H1 (cell line): Measurements from ENCODE around the gene TRAF3. TPM values are rescaled to one million over a fixed set of nuclear protein-coding genes. Genes with fewer than 3 reads are reported as not detected.

Experiments
- CTCF ChIA-PET: fragments of 300-600 bp; sonication (Branson Sonifier 250); formaldehyde crosslinking; loops from one replicate; lab custom pipeline; 2021; ENCODE audit not compliant: partially characterized antibody; lab: Charles Lee
- POLR2A ChIA-PET: fragments of 300-600 bp; sonication (Branson Sonifier 250); formaldehyde crosslinking; loops from one replicate; lab custom pipeline; 2021; ENCODE audit warnings: inconsistent platforms; ENCODE audit not compliant: partially characterized antibody; lab: Charles Lee
- DNase-seq, 2 experiments: peaks; one replicate each; pipeline versions ENCODE4 v3.0.0 to v3.0.0-alpha.2; 2010 to 2022; ENCODE audit warnings: low spot score in 2 of 2, low read depth in 1 of 2, mixed read lengths in 1 of 2
- FAIRE-seq: peaks from 2 replicates; lab custom pipeline; 2011; peaks lifted over from hg19 to GRCh38; lab: Jason Lieb, UNC
- H2AFZ ChIP-seq: 2 replicates; pipeline ENCODE4 v1.8.1; 2012; ENCODE audit warnings: low read length, inconsistent platforms
- H2AK5ac ChIP-seq: 2 replicates; pipeline ENCODE4 v1.6.1; 2013; ENCODE audit warnings: low read depth, low read length
- H2BK120ac ChIP-seq: replicated peaks from 2 replicates; pipeline ENCODE3; 2013; ENCODE audit warnings: low read depth, low read length, inconsistent platforms
- H2BK12ac ChIP-seq: 2 replicates; pipeline ENCODE4 v1.6.1; 2013; ENCODE audit warnings: low read depth, low read length
- H2BK15ac ChIP-seq: 2 replicates; pipeline ENCODE4 v1.6.1; 2013; ENCODE audit warnings: low read length
- H2BK20ac ChIP-seq: 2 replicates; pipeline ENCODE4 v1.6.1; 2013; ENCODE audit warnings: low read length
- H2BK5ac ChIP-seq: 2 replicates; pipeline ENCODE4 v1.6.1; 2013; ENCODE audit warnings: low read depth, low read length
- H3K14ac ChIP-seq: 2 replicates; pipeline ENCODE4 v1.6.1; 2013; ENCODE audit warnings: inconsistent platforms; ENCODE audit not compliant: insufficient read length
- H3K18ac ChIP-seq: 2 replicates; pipeline ENCODE4 v1.6.1; 2013; ENCODE audit warnings: low read length; ENCODE audit errors: extremely low read depth
- H3K23ac ChIP-seq: 2 replicates; pipeline ENCODE4 v1.6.1; 2013; ENCODE audit warnings: inconsistent platforms; ENCODE audit not compliant: insufficient read length
- H3K23me2 ChIP-seq: 2 replicates; pipeline ENCODE4 v1.6.1; 2013; ENCODE audit warnings: low read depth, low read length
- H3K27ac ChIP-seq: 2 replicates; pipeline ENCODE4 v1.6.1; 2011; ENCODE audit warnings: low read depth, low read length, inconsistent platforms
- H3K27me3 ChIP-seq, 4 experiments: replicated peaks in 1 of 4; 1 replicate in 1 of 4; 2 replicates in 3 of 4; pipeline versions ENCODE4 v1.6.1 to v1.8.1; 2011 to 2013; ENCODE audit warnings: low read length in 3 of 4, mild to moderate bottlenecking in 3 of 4, inconsistent platforms in 2 of 4, mixed read lengths in 2 of 4, moderate library complexity in 1 of 4; ENCODE audit not compliant: control insufficient read depth in 3 of 4, insufficient read depth in 3 of 4; ENCODE audit errors: extremely low read depth in 1 of 4
- H3K36me3 ChIP-seq, 4 experiments: 2 replicates each; pipeline versions ENCODE4 v1.6.1 to v1.8.1; 2011 to 2013; ENCODE audit warnings: mild to moderate bottlenecking in 4 of 4, low read length in 3 of 4, moderate library complexity in 2 of 4, control low read depth in 1 of 4, inconsistent platforms in 1 of 4; ENCODE audit not compliant: insufficient read depth in 4 of 4, control insufficient read depth in 2 of 4
- H3K4ac ChIP-seq: replicated peaks from 2 replicates; pipeline ENCODE3; 2013; ENCODE audit warnings: low read length, low read depth, mixed read lengths, inconsistent platforms; ENCODE audit not compliant: insufficient read length
- H3K4me1 ChIP-seq, 4 experiments: replicated peaks in 1 of 4; 1 replicate in 1 of 4; 2 replicates in 3 of 4; pipeline versions ENCODE4 v1.6.1 to v1.8.1; 2011 to 2013; ENCODE audit warnings: low read length in 3 of 4, inconsistent platforms in 2 of 4, mixed read lengths in 1 of 4; ENCODE audit not compliant: insufficient read depth in 4 of 4, control insufficient read depth in 3 of 4
- H3K4me2 ChIP-seq, 2 experiments: 2 replicates each; pipeline versions ENCODE4 v1.6.1 to v1.8.1; 2011 to 2013; ENCODE audit warnings: low read depth in 2 of 2, low read length in 2 of 2, control low read depth in 1 of 2, inconsistent platforms in 1 of 2, mild to moderate bottlenecking in 1 of 2; ENCODE audit not compliant: insufficient read depth in 1 of 2
- H3K4me3 ChIP-seq, 4 experiments: fragments of 200-600, 300-600 bp in 1 of 4; sonication (generic), shearing (Covaris generic), sonication (Bioruptor Twin) in 1 of 4; 2 replicates each; pipeline versions ENCODE4 v1.5.1 to v1.8.1; 2011 to 2016; ENCODE audit warnings: low read length in 4 of 4, low read depth in 3 of 4, control low read depth in 2 of 4, inconsistent platforms in 2 of 4, mild to moderate bottlenecking in 2 of 4, mixed read lengths in 1 of 4, moderate library complexity in 1 of 4; ENCODE audit not compliant: insufficient read depth in 2 of 4; ENCODE audit errors: extremely low read depth in 1 of 4
- H3K56ac ChIP-seq: replicated peaks from 2 replicates; pipeline ENCODE3; 2013; ENCODE audit warnings: low read depth, mild to moderate bottlenecking, mixed read lengths, low read length, inconsistent platforms; ENCODE audit not compliant: insufficient read length
- H3K79me1 ChIP-seq: 2 replicates; pipeline ENCODE4 v1.6.1; 2013; ENCODE audit warnings: low read depth, low read length, control low read depth
- H3K79me2 ChIP-seq, 2 experiments: 2 replicates each; pipeline versions ENCODE4 v1.6.1 to v1.8.1; 2012 to 2013; ENCODE audit warnings: low read length in 2 of 2, mild to moderate bottlenecking in 2 of 2, inconsistent platforms in 1 of 2; ENCODE audit not compliant: insufficient read depth in 2 of 2, control insufficient read depth in 1 of 2
- H3K9ac ChIP-seq, 4 experiments: replicated peaks in 1 of 4; 1 replicate in 1 of 4; 2 replicates in 3 of 4; pipeline versions ENCODE4 v1.6.1 to v1.8.1; 2011 to 2013; ENCODE audit warnings: low read depth in 3 of 4, low read length in 3 of 4, control low read depth in 2 of 4, mild to moderate bottlenecking in 2 of 4, moderate library complexity in 2 of 4, inconsistent platforms in 1 of 4; ENCODE audit errors: extremely low read depth in 1 of 4
- H3K9me3 ChIP-seq, 2 experiments: 2 replicates each; pipeline versions ENCODE4 v1.6.1 to v1.8.1; 2012 to 2013; ENCODE audit warnings: mild to moderate bottlenecking in 2 of 2, moderate library complexity in 2 of 2, control low read depth in 1 of 2, inconsistent platforms in 1 of 2, low read depth in 1 of 2, low read length in 1 of 2, mixed read lengths in 1 of 2; ENCODE audit not compliant: insufficient read depth in 2 of 2
- H4K20me1 ChIP-seq, 2 experiments: replicated peaks in 1 of 2; 2 replicates each; pipeline versions ENCODE3 to v1.8.1; 2011 to 2013; ENCODE audit warnings: inconsistent platforms in 2 of 2, low read length in 2 of 2, mild to moderate bottlenecking in 1 of 2; ENCODE audit not compliant: insufficient read depth in 2 of 2, control insufficient read depth in 1 of 2
- H4K5ac ChIP-seq: 2 replicates; pipeline ENCODE4 v1.6.1; 2013; ENCODE audit warnings: low read length, low read depth, mixed read lengths, inconsistent platforms; ENCODE audit not compliant: insufficient read length
- H4K8ac ChIP-seq: 2 replicates; pipeline ENCODE4 v1.8.0; 2013; ENCODE audit warnings: mild to moderate bottlenecking, moderate library complexity, low read length, inconsistent platforms; ENCODE audit not compliant: insufficient read depth; ENCODE audit errors: extremely low read depth
- H4K91ac ChIP-seq: replicated peaks from 2 replicates; pipeline ENCODE3; 2013; ENCODE audit warnings: low read length, mixed read lengths, inconsistent platforms; ENCODE audit not compliant: insufficient read length
- CEBPB ChIP-seq: IDR thresholded peaks from 2 replicates; pipeline ENCODE4 v1.6.1; 2012; ENCODE audit warnings: low read depth, low read length
- EZH2 ChIP-seq: fragments of 200-600 bp; sonication (generic); IDR thresholded peaks from 2 replicates; pipeline ENCODE4 v1.7.1; 2012; ENCODE audit warnings: low read depth, mild to moderate bottlenecking, moderate library complexity, low read length, inconsistent platforms; ENCODE audit not compliant: severe bottlenecking
- FOSL1 ChIP-seq: IDR thresholded peaks from 2 replicates; pipeline ENCODE4 v1.6.1; 2011; ENCODE audit warnings: mild to moderate bottlenecking, low read depth, low read length, moderate library complexity; ENCODE audit not compliant: insufficient read depth
- GTF2F1 ChIP-seq: IDR thresholded peaks from 2 replicates; pipeline ENCODE4 v1.6.1; 2012; ENCODE audit warnings: low read depth, low read length, improper control_type of control experiment, borderline replicate concordance
- POLR2AphosphoS5 ChIP-seq: IDR thresholded peaks from 2 replicates; pipeline ENCODE4 v1.6.1; 2011; ENCODE audit warnings: low read depth, low read length
- RFX5 ChIP-seq: IDR thresholded peaks from 2 replicates; pipeline ENCODE4 v1.6.1; 2011; ENCODE audit warnings: low read depth, low read length, improper control_type of control experiment, borderline replicate concordance
- SUZ12 ChIP-seq: fragments of 200-600 bp; sonication (generic); IDR thresholded peaks from 2 replicates; pipeline ENCODE4 v1.6.1; 2012; ENCODE audit warnings: mild to moderate bottlenecking, inconsistent platforms, low read length, moderate library complexity, mixed read lengths
- TAF1 ChIP-seq: IDR thresholded peaks from 2 replicates; pipeline ENCODE4 v1.6.1; 2011; ENCODE audit warnings: mild to moderate bottlenecking, low read depth, low read length
- WGBS, 2 experiments: shearing (Covaris generic) in 1 of 2; methylation state at CpG; one replicate each; pipeline versions ENCODE4 v1.1.6 to v1.1.7; 2013 to 2015; ENCODE audit warnings: low lambda C conversion rate in 2 of 2, mixed read lengths in 2 of 2, inconsistent platforms in 1 of 2, low coverage in 1 of 2, missing lambda C conversion rate in 1 of 2; ENCODE audit not compliant: insufficient replicate concordance in 2 of 2, insufficient coverage in 1 of 2, insufficient read length in 1 of 2; ENCODE audit errors: extremely low coverage in 1 of 2, missing lambda C conversion rate in 1 of 2; 5-methylcytosine and 5-hydroxymethylcytosine counted together
- polyA plus RNA-seq, 7 experiments: library from polyadenylated mRNA; depleted of rRNA in 3 of 7; stranded (reverse) in 5 of 7; unstranded in 2 of 7; fragments of >200 nt in 5 of 7; fragments of 200-250 nt in 2 of 7; gene quantifications; 1 replicate in 5 of 7; 2 replicates in 1 of 7; 4 replicates in 1 of 7; pipeline versions ENCODE4 v1.2.1 to v1.2.3, GENCODE V29; 2011 to 2013; ENCODE audit warnings: missing spikeins in 2 of 7, mixed read lengths in 2 of 7
- total RNA-seq: library from RNA; stranded (reverse); fragmentation: NEBNext Ultra II Directional; extraction: Animal tissue kit (Norgen Biotek cat#: 25700); gene quantifications from 2 replicates; pipeline ENCODE4 v1.2.1, GENCODE V29; 2021
- TF ChIP-seq, protein P1 (sequence below): IDR thresholded peaks from 2 replicates; pipeline ENCODE4 v1.6.1; 2012; ENCODE audit warnings: inconsistent platforms
- TF ChIP-seq, protein P2 (sequence below): IDR thresholded peaks from 2 replicates; pipeline ENCODE4 v1.6.1; 2012; ENCODE audit warnings: low read length, inconsistent platforms

TRAF3 gene
- total and polyA plus RNA-seq, 2 of the 8 experiments (the other 6 are each of a cell fraction or from before 2014, with no cell fraction given): 5.8 to 12.1 TPM

DNA sequence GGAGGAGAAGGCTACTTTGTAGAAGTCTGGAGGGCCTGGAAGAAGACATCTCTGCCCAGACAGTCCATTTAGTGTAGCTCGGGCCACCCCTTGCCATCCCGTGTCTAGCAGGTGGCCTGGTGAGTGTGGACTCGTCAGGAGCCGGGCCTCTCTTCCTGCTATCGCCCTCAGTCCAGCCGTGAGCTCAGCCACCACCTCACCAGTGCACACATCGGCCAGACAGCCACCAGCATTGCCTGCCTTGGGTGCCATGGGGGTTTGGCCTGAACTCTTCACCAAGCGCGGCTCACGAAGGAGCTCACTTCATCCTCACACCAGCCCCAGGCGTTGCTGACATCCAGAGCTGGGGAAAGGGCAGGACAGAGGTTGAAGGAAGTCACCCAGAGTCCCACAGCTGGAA lies 19.6 kb upstream of the TRAF3 start:
- ChIA-PET POLR2A (no interaction called here), CTCF (interaction anchor here (0.8 to 4.1 kb wide), 3 partner anchors 13 to 63 kb away, joined by 3 to 31 read pairs (median 8); no protein-coding TSS in a partner anchor)
- no peak for TF ChIP-seq EZH2
- no peak for TF ChIP-seq POLR2AphosphoS5
- no peak for TF ChIP-seq FOSL1
- TF ChIP-seq GTF2F1: no peak
- TF ChIP-seq RFX5: no peak
- no peak for TF ChIP-seq CEBPB
- TF ChIP-seq, protein P1, sequence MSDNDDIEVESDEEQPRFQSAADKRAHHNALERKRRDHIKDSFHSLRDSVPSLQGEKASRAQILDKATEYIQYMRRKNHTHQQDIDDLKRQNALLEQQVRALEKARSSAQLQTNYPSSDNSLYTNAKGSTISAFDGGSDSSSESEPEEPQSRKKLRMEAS: no peak
- no peak for TF ChIP-seq SUZ12
- TF ChIP-seq, protein P2, sequence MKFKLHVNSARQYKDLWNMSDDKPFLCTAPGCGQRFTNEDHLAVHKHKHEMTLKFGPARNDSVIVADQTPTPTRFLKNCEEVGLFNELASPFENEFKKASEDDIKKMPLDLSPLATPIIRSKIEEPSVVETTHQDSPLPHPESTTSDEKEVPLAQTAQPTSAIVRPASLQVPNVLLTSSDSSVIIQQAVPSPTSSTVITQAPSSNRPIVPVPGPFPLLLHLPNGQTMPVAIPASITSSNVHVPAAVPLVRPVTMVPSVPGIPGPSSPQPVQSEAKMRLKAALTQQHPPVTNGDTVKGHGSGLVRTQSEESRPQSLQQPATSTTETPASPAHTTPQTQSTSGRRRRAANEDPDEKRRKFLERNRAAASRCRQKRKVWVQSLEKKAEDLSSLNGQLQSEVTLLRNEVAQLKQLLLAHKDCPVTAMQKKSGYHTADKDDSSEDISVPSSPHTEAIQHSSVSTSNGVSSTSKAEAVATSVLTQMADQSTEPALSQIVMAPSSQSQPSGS: no peak
- no peak for TF ChIP-seq TAF1
- no peaks in the 10 kb centered on the region for H3K36me3 ChIP-seq
- no peaks in the 10 kb centered on the region for H3K79me2 ChIP-seq
- no peaks in the 10 kb centered on the region for H4K20me1 ChIP-seq
- no peaks in the 10 kb centered on the region for H3K79me1 ChIP-seq
- H3K4ac ChIP-seq: no peak overlapping the region
- peaks cover 4 to 19% (median 14%) of the 10 kb centered on the region in 4 experiments for H3K4me1 ChIP-seq
- no peak overlapping the region for H2BK5ac ChIP-seq
- H2BK20ac ChIP-seq: no peak overlapping the region
- no peaks in the 10 kb centered on the region; a peak in 1 of 7 replicates for H3K27me3 ChIP-seq
- H2AFZ ChIP-seq: no peak overlapping the region
- 90% methylated on average over 11 of the region's 11 CpGs; no CpG with 5 or more reads in 1 of the 2 experiments for WGBS, 2 experiments
- no peak overlapping the region; the same call in 1 of the 2 replicates for H3K18ac ChIP-seq
- peaks cover 2% of the 10 kb centered on the region; the same call in 1 of the 2 replicates for H3K23me2 ChIP-seq
- no peak overlapping the region for H3K56ac ChIP-seq
- H4K91ac ChIP-seq: no peak overlapping the region
- H2BK12ac ChIP-seq: no peak overlapping the region
- no peak overlapping the region for H4K5ac ChIP-seq
- no peak overlapping the region for H3K4me2 ChIP-seq
- H3K9me3 ChIP-seq: no peaks in the 10 kb centered on the region
- no peak overlapping the region for H3K27ac ChIP-seq
- no peak overlapping the region for H3K4me3 ChIP-seq
- H3K23ac ChIP-seq: no peak overlapping the region
- no peak overlapping the region for H3K14ac ChIP-seq
- no peak overlapping the region for H3K9ac ChIP-seq
- FAIRE-seq (no peak), DNase-seq (no peak)
- peak overlapping the region; percentile 61; the same call in 1 of the 2 replicates for H2BK15ac ChIP-seq
- H2AK5ac ChIP-seq: no peak overlapping the region
- H4K8ac ChIP-seq: peak overlapping the region; percentile 18; the same call in 1 of the 2 replicates
- H2BK120ac ChIP-seq: no peak overlapping the region
